HepG2 (cell line): ENCODE measurements around the gene NEGR1. TPM values are rescaled to one million over a fixed set of nuclear protein-coding genes. Genes with fewer than 3 reads are reported as not detected.

Experiments used
- ATAC-seq: fragments of 200-7000 bp; cut with Tn5 transposase; 3 replicates; pipeline ENCODE4 v1.9.1; 2020; ENCODE audit warnings: mild to moderate bottlenecking, moderate library complexity
- BruUV-seq: library from RNA; stranded (reverse); fragments of 400-500 nt; replicated peaks from 2 replicates; lab custom pipeline; 2021; lab: Mats Ljungman, UMichigan
- CTCF ChIA-PET: fragments of 300-600 bp; formaldehyde crosslinking; extraction: SDS; loops from one replicate; lab custom pipeline; 2021; ENCODE audit warnings: low total read pairs, inconsistent platforms, low intra/inter-chr PET ratio; lab: Yijun Ruan, JAX
- POLR2A ChIA-PET: fragments of 350-600 bp; sonication (Branson Sonifier 250); formaldehyde crosslinking; loops from one replicate; lab custom pipeline; 2020; ENCODE audit warnings: antibody characterized with exemption, inconsistent platforms; lab: Yijun Ruan, JAX
- DNase-seq: peaks from one replicate; pipeline ENCODE4 v3.0.0-alpha.2; 2015; ENCODE audit warnings: low spot score
- FAIRE-seq: peaks from 3 replicates; lab custom pipeline; 2011; peaks lifted over from hg19 to GRCh38; lab: Jason Lieb, UNC
- H2AFZ ChIP-seq: one replicate; pipeline ENCODE4 v1.6.1; 2011; ENCODE audit warnings: low read length, inconsistent platforms
- H3K27ac ChIP-seq: fragments of 300-600 bp; 3 replicates; pipeline ENCODE4 v1.8.0; 2011; ENCODE audit warnings: mixed run types, mild to moderate bottlenecking, mixed read lengths, low read length, inconsistent platforms; ENCODE audit not compliant: insufficient read depth; ENCODE audit errors: extremely low read length
- H3K27me3 ChIP-seq, 2 experiments: fragments of 200-600 bp in 1 of 2; 2 replicates in 1 of 2; 3 replicates in 1 of 2; pipeline versions ENCODE4 v1.6.0 to v1.8.0; 2011; ENCODE audit warnings: low read length in 2 of 2, mild to moderate bottlenecking in 2 of 2, moderate library complexity in 2 of 2, inconsistent platforms in 1 of 2; ENCODE audit not compliant: insufficient read depth in 2 of 2, control insufficient read depth in 1 of 2
- H3K36me3 ChIP-seq, 2 experiments: fragments of 200-600 bp in 1 of 2; replicated peaks in 1 of 2; 2 replicates in 1 of 2; 3 replicates in 1 of 2; pipeline versions ENCODE4 v1.5.1 to v1.8.0; 2011; ENCODE audit warnings: low read length in 2 of 2, inconsistent platforms in 1 of 2; ENCODE audit not compliant: insufficient read depth in 2 of 2, control insufficient read depth in 1 of 2
- H3K4me1 ChIP-seq: 2 replicates; pipeline ENCODE4 v1.5.1; 2012; ENCODE audit warnings: low read length, inconsistent platforms; ENCODE audit not compliant: insufficient read depth
- H3K4me2 ChIP-seq: 2 replicates; pipeline ENCODE4 v1.6.0; 2011; ENCODE audit warnings: low read depth, low read length, inconsistent platforms
- H3K4me3 ChIP-seq, 3 experiments: fragments of 200-600 bp in 1 of 3; sonication (generic), shearing (Covaris generic) in 1 of 3; replicated peaks in 1 of 3; 2 replicates each; pipeline ENCODE4 v1.5.1; 2011 to 2016; ENCODE audit warnings: low read length in 3 of 3, inconsistent platforms in 2 of 3, low read depth in 2 of 3, mild to moderate bottlenecking in 2 of 3, control low read depth in 1 of 3, mixed read lengths in 1 of 3; ENCODE audit not compliant: insufficient read depth in 1 of 3
- H3K79me2 ChIP-seq: one replicate; pipeline ENCODE4 v1.6.1; 2011; ENCODE audit warnings: low read length, inconsistent platforms; ENCODE audit not compliant: insufficient read depth
- H3K9ac ChIP-seq: 2 replicates; pipeline ENCODE4 v1.6.0; 2011; ENCODE audit warnings: mild to moderate bottlenecking, low read depth, low read length, inconsistent platforms; ENCODE audit not compliant: insufficient read depth
- H3K9me3 ChIP-seq: 2 replicates; pipeline ENCODE4 v1.5.1; 2012; ENCODE audit warnings: mild to moderate bottlenecking, low read length
- H4K20me1 ChIP-seq: 2 replicates; pipeline ENCODE4 v1.6.0; 2011; ENCODE audit warnings: inconsistent platforms, mild to moderate bottlenecking, low read length, moderate library complexity; ENCODE audit not compliant: insufficient read depth
- KDM6A ChIP-seq: IDR thresholded peaks from 2 replicates; pipeline ENCODE4 v1.6.1; 2016; ENCODE audit warnings: low read depth
- NFIB ChIP-seq: sonication (generic); formaldehyde crosslinking; IDR thresholded peaks from 2 replicates; pipeline ENCODE4 v1.9.0; 2021; ENCODE audit warnings: missing genetic modification reagents, mild to moderate bottlenecking, borderline replicate concordance
- POGZ ChIP-seq: sonication (generic); formaldehyde crosslinking; IDR thresholded peaks from 2 replicates; pipeline ENCODE4 v1.4.0; 2020; ENCODE audit warnings: mild to moderate bottlenecking, missing genetic modification reagents
- SMAD1 ChIP-seq: sonication (generic); formaldehyde crosslinking; IDR thresholded peaks from 2 replicates; pipeline ENCODE4 v1.4.0; 2020; ENCODE audit warnings: missing genetic modification reagents, low read depth, mild to moderate bottlenecking, borderline replicate concordance
- SOX6 ChIP-seq, 2 experiments: fragments of 450-650 bp in 1 of 2; sonication (generic) in 1 of 2; formaldehyde crosslinking in 1 of 2; IDR thresholded peaks; 2 replicates each; pipeline versions ENCODE4 v1.4.0 to v1.6.1; 2017 to 2020; ENCODE audit warnings: antibody characterized with exemption in 1 of 2, mild to moderate bottlenecking in 1 of 2, missing genetic modification reagents in 1 of 2
- ZMYM2 ChIP-seq: sonication (generic); formaldehyde crosslinking; IDR thresholded peaks from 2 replicates; pipeline ENCODE4 v1.8.0; 2022; ENCODE audit warnings: mild to moderate bottlenecking, missing genetic modification reagents
- ZNF138 ChIP-seq: sonication (generic); formaldehyde crosslinking; IDR thresholded peaks from 2 replicates; pipeline ENCODE4 v1.5.0; 2020; ENCODE audit warnings: mild to moderate bottlenecking, low read depth, missing genetic modification reagents
- ZNF343 ChIP-seq: sonication (generic); formaldehyde crosslinking; IDR thresholded peaks from 2 replicates; pipeline ENCODE4 v1.4.0; 2020; ENCODE audit warnings: mild to moderate bottlenecking, missing genetic modification reagents
- ZSCAN31 ChIP-seq: sonication (generic); formaldehyde crosslinking; IDR thresholded peaks from 2 replicates; pipeline ENCODE4 v1.5.0; 2020; ENCODE audit warnings: low read depth, mild to moderate bottlenecking, missing genetic modification reagents
- WGBS: methylation state at CpG from one replicate; pipeline ENCODE4 v1.1.6; 2017; ENCODE audit warnings: low lambda C conversion rate; 5-methylcytosine and 5-hydroxymethylcytosine counted together
- in situ Hi-C: cut with HindIII; loops from 2 replicates; pipeline ENCODE4 v1.10.0; 2017; ENCODE audit warnings: low pct_unique_long_range_greater_than_20kb; ENCODE audit not compliant: extremely low pct_ligation_motif_present
- intact Hi-C: fragments of 100-400 bp; cut with micrococcal nuclease; formaldehyde crosslinking; loops from one replicate; pipeline ENCODE4 v1.10.0; 2022; ENCODE audit not compliant: unreplicated experiment
- polyA plus RNA-seq, 8 experiments: library from polyadenylated mRNA; depleted of rRNA in 3 of 8; stranded (reverse) in 7 of 8; unstranded in 1 of 8; fragments of >200 nt; fragmentation: Illumina TruSeq in 4 of 8; extraction: Trizol in 4 of 8; gene quantifications; 2 replicates each; pipeline versions ENCODE4 v1.2.1 to v1.2.3, GENCODE V29; 2011 to 2016; ENCODE audit warnings: low read depth in 4 of 8, missing spikeins in 1 of 8, mixed read lengths in 1 of 8; ENCODE audit not compliant: insufficient read depth in 1 of 8
- total RNA-seq, 5 experiments: library from RNA; depleted of rRNA; stranded (reverse); fragments of >200 nt; fragmentation: Illumina TruSeq; extraction: Trizol; gene quantifications; 2 replicates each; pipeline ENCODE4 v1.2.3, GENCODE V29; 2016; ENCODE audit warnings: low read depth in 1 of 5
- TF ChIP-seq, protein P1 (sequence below): sonication (generic); formaldehyde crosslinking; IDR thresholded peaks from 2 replicates; pipeline ENCODE4 v1.4.0; 2020; ENCODE audit warnings: missing genetic modification reagents
- TF ChIP-seq, protein P2 (sequence below): sonication (generic); formaldehyde crosslinking; IDR thresholded peaks from 2 replicates; pipeline ENCODE4 v1.8.0; 2022; ENCODE audit warnings: missing genetic modification reagents, low read depth, mild to moderate bottlenecking, borderline replicate concordance
- TF ChIP-seq, protein P3 (sequence below): sonication (generic); formaldehyde crosslinking; IDR thresholded peaks from 2 replicates; pipeline ENCODE4 v1.5.0; 2020; ENCODE audit warnings: mild to moderate bottlenecking, missing genetic modification reagents, borderline replicate concordance
- TF ChIP-seq, protein P4 (sequence below): IDR thresholded peaks from 2 replicates; pipeline ENCODE4 v1.4.0; 2020; ENCODE audit warnings: mild to moderate bottlenecking, missing genetic modification reagents

NEGR1 gene
- total and polyA plus RNA-seq, 2 of the 13 experiments (the other 11 are each of a cell fraction or from before 2014, with no cell fraction given) = not detected

DNA sequence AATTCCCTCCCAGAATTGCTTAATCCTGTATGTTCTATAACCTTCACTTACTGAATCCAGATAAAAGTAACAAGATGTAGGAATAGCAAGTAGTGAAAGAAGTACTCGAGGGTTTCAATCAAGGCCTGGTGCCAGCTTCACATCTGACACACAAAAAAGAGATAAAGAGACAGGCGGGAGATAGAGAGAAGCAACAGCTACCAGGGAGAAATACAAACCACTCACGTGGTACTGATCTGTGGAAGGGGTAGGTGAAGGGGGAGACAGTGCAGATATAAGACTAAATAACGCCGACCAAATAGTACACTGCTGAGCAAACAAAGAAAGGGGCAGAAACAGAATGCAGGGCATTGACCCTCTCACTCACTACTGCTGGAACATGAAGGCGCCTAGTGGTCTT is 295.2 kb downstream of the NEGR1 start:
- no peak for ATAC-seq
- H3K27me3 ChIP-seq = no peaks in the 10 kb centered on the region
- no peak overlapping the region for H2AFZ ChIP-seq
- intact Hi-C loops (no loop called here), in situ Hi-C loops (no loop called here)
- no peaks in the 10 kb centered on the region for H3K4me1 ChIP-seq
- H3K4me3 ChIP-seq = no peak overlapping the region
- ChIA-PET CTCF (no interaction called here), POLR2A (no interaction called here)
- DNase-seq = no peak
- H3K79me2 ChIP-seq = no peaks in the 10 kb centered on the region
- WGBS = 0% methylated on average over 6 of the region's 6 CpGs
- H4K20me1 ChIP-seq = no peaks in the 10 kb centered on the region
- no peaks in the 10 kb centered on the region for H3K9me3 ChIP-seq
- no peak for FAIRE-seq
- no peak overlapping the region for H3K27ac ChIP-seq
- H3K9ac ChIP-seq = no peak overlapping the region
- no peak overlapping the region for H3K4me2 ChIP-seq
- BruUV-seq = no TSS peak
- no peaks in the 10 kb centered on the region for H3K36me3 ChIP-seq
- TF ChIP-seq POGZ (CRISPR knock-in tag) (no peak), SMAD1 (no peak), ZMYM2 (CRISPR knock-in tag) (no peak), SOX6 (IDR thresholded peaks at IDR 0.05) (no peak), SOX6 (CRISPR knock-in tag; IDR thresholded peaks at IDR 0.05) (no peak), ZSCAN31 (CRISPR knock-in tag) (no peak), NFIB (no peak), ZNF138 (CRISPR knock-in tag) (no peak), KDM6A (CRISPR knock-in tag) (no peak), ZNF343 (CRISPR knock-in tag) (no peak)
- TF ChIP-seq, protein P1, sequence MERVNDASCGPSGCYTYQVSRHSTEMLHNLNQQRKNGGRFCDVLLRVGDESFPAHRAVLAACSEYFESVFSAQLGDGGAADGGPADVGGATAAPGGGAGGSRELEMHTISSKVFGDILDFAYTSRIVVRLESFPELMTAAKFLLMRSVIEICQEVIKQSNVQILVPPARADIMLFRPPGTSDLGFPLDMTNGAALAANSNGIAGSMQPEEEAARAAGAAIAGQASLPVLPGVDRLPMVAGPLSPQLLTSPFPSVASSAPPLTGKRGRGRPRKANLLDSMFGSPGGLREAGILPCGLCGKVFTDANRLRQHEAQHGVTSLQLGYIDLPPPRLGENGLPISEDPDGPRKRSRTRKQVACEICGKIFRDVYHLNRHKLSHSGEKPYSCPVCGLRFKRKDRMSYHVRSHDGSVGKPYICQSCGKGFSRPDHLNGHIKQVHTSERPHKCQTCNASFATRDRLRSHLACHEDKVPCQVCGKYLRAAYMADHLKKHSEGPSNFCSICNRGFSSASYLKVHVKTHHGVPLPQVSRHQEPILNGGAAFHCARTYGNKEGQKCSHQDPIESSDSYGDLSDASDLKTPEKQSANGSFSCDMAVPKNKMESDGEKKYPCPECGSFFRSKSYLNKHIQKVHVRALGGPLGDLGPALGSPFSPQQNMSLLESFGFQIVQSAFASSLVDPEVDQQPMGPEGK = no peak
- TF ChIP-seq, protein P2, sequence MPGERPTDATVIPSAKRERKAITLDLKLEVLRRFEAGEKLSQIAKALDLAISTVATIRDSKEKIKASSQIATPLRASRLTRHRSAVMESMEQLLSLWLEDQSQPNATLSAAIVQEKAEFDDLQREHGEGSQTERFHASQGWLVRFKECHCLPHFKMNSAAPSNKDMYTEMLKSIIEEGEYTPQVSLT = no peak
- TF ChIP-seq, protein P3, sequence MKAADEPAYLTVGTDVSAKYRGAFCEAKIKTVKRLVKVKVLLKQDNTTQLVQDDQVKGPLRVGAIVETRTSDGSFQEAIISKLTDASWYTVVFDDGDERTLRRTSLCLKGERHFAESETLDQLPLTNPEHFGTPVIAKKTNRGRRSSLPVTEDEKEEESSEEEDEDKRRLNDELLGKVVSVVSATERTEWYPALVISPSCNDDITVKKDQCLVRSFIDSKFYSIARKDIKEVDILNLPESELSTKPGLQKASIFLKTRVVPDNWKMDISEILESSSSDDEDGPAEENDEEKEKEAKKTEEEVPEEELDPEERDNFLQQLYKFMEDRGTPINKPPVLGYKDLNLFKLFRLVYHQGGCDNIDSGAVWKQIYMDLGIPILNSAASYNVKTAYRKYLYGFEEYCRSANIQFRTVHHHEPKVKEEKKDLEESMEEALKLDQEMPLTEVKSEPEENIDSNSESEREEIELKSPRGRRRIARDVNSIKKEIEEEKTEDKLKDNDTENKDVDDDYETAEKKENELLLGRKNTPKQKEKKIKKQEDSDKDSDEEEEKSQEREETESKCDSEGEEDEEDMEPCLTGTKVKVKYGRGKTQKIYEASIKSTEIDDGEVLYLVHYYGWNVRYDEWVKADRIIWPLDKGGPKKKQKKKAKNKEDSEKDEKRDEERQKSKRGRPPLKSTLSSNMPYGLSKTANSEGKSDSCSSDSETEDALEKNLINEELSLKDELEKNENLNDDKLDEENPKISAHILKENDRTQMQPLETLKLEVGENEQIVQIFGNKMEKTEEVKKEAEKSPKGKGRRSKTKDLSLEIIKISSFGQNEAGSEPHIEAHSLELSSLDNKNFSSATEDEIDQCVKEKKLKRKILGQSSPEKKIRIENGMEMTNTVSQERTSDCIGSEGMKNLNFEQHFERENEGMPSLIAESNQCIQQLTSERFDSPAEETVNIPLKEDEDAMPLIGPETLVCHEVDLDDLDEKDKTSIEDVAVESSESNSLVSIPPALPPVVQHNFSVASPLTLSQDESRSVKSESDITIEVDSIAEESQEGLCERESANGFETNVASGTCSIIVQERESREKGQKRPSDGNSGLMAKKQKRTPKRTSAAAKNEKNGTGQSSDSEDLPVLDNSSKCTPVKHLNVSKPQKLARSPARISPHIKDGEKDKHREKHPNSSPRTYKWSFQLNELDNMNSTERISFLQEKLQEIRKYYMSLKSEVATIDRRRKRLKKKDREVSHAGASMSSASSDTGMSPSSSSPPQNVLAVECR = no peak
- TF ChIP-seq, protein P4, sequence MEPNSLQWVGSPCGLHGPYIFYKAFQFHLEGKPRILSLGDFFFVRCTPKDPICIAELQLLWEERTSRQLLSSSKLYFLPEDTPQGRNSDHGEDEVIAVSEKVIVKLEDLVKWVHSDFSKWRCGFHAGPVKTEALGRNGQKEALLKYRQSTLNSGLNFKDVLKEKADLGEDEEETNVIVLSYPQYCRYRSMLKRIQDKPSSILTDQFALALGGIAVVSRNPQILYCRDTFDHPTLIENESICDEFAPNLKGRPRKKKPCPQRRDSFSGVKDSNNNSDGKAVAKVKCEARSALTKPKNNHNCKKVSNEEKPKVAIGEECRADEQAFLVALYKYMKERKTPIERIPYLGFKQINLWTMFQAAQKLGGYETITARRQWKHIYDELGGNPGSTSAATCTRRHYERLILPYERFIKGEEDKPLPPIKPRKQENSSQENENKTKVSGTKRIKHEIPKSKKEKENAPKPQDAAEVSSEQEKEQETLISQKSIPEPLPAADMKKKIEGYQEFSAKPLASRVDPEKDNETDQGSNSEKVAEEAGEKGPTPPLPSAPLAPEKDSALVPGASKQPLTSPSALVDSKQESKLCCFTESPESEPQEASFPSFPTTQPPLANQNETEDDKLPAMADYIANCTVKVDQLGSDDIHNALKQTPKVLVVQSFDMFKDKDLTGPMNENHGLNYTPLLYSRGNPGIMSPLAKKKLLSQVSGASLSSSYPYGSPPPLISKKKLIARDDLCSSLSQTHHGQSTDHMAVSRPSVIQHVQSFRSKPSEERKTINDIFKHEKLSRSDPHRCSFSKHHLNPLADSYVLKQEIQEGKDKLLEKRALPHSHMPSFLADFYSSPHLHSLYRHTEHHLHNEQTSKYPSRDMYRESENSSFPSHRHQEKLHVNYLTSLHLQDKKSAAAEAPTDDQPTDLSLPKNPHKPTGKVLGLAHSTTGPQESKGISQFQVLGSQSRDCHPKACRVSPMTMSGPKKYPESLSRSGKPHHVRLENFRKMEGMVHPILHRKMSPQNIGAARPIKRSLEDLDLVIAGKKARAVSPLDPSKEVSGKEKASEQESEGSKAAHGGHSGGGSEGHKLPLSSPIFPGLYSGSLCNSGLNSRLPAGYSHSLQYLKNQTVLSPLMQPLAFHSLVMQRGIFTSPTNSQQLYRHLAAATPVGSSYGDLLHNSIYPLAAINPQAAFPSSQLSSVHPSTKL (CRISPR knock-in tag) = no peak
